ENCODE measurements around the gene RGS13.

DNA sequence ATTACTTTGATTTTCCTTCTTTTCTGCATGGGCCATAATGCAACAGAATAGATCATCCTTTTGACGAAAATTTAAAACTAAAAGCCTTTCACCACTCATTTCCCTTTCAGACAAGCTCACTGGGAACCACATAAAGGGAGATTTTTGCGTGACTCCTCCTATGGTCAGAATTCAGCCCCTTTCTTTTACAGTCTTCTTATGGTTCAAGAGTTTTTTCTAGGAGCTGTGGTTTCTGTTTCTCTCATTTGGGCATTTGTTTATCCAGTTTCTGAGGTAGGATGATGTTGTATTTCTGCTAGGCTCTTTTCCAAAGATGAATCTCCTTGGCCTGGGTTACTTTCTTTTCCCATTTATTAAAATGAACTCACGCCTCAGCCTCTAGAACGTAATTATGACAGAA is 43.4 kb upstream of the RGS13 start:
- TF ChIP-seq, protein P1, sequence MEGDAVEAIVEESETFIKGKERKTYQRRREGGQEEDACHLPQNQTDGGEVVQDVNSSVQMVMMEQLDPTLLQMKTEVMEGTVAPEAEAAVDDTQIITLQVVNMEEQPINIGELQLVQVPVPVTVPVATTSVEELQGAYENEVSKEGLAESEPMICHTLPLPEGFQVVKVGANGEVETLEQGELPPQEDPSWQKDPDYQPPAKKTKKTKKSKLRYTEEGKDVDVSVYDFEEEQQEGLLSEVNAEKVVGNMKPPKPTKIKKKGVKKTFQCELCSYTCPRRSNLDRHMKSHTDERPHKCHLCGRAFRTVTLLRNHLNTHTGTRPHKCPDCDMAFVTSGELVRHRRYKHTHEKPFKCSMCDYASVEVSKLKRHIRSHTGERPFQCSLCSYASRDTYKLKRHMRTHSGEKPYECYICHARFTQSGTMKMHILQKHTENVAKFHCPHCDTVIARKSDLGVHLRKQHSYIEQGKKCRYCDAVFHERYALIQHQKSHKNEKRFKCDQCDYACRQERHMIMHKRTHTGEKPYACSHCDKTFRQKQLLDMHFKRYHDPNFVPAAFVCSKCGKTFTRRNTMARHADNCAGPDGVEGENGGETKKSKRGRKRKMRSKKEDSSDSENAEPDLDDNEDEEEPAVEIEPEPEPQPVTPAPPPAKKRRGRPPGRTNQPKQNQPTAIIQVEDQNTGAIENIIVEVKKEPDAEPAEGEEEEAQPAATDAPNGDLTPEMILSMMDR (IDR thresholded peaks at IDR 0.05): no peak
- no peak for TF ChIP-seq EZH2 (IDR thresholded peaks at IDR 0.05)
